Natural killer cell (primary cell): ENCODE data around the gene TDRD6. TPM values are rescaled to one million over a fixed set of nuclear protein-coding genes. Genes with fewer than 3 reads are reported as not detected.

ENCODE experiments used
- ATAC-seq, 3 donors: fragments of 150-1000 bp in 2 of 3; fragments of 200-7000 bp in 1 of 3; cut with Tn5 transposase; 1 replicate in 1 of 3; 2 replicates in 2 of 3; pipeline ENCODE4 v1.10.0; 2021; ENCODE audit warnings: mild to moderate bottlenecking in 2 of 3, moderate library complexity in 2 of 3
- DNase-seq, 2 donors: peaks; one replicate each; pipeline versions ENCODE4 v3.0.0 to v3.0.0-alpha.2; 2013 to 2021; ENCODE audit warnings: mixed read lengths in 1 of 2
- H3K27ac ChIP-seq: one replicate; pipeline ENCODE4 v1.5.1; 2013; ENCODE audit warnings: mild to moderate bottlenecking, low read length
- H3K27me3 ChIP-seq: one replicate; pipeline ENCODE4 v1.6.1; 2013; ENCODE audit warnings: low read length; ENCODE audit not compliant: control insufficient read depth, insufficient read depth
- H3K36me3 ChIP-seq: one replicate; pipeline ENCODE4 v1.6.1; 2013; ENCODE audit warnings: low read length; ENCODE audit not compliant: control insufficient read depth, insufficient read depth
- H3K4me1 ChIP-seq: one replicate; pipeline ENCODE4 v1.6.1; 2013; ENCODE audit warnings: low read length; ENCODE audit not compliant: control insufficient read depth, insufficient read depth
- H3K4me3 ChIP-seq: one replicate; pipeline ENCODE4 v1.5.1; 2013; ENCODE audit warnings: low read length
- H3K9me3 ChIP-seq: one replicate; pipeline ENCODE4 v1.6.1; 2013; ENCODE audit warnings: low read length; ENCODE audit not compliant: control insufficient read depth, insufficient read depth
- H3K27ac Mint-ChIP-seq, 2 donors: one replicate each; pipeline ENCODE4 v1.8.0; 2022; ENCODE audit warnings: mild to moderate bottlenecking in 2 of 2, mixed read lengths in 2 of 2, moderate library complexity in 1 of 2
- H3K27me3 Mint-ChIP-seq, 2 donors: one replicate each; pipeline ENCODE4 v1.8.0; 2022; ENCODE audit warnings: low read depth in 2 of 2, mixed read lengths in 2 of 2
- H3K36me3 Mint-ChIP-seq: one replicate; pipeline ENCODE4 v1.8.0; 2022; ENCODE audit warnings: mixed read lengths
- H3K4me1 Mint-ChIP-seq, 2 donors: one replicate each; pipeline ENCODE4 v1.8.0; 2022; ENCODE audit warnings: mixed read lengths in 2 of 2
- H3K4me3 Mint-ChIP-seq: one replicate; pipeline ENCODE4 v1.8.0; 2022; ENCODE audit warnings: mild to moderate bottlenecking, moderate library complexity, mixed read lengths
- H3K9me3 Mint-ChIP-seq, 2 donors: one replicate each; pipeline ENCODE4 v1.8.0; 2022; ENCODE audit warnings: mixed read lengths in 2 of 2
- WGBS: methylation state at CpG from one replicate; pipeline ENCODE4 v1.1.7; 2013; ENCODE audit warnings: missing lambda C conversion rate; ENCODE audit not compliant: insufficient coverage; 5-methylcytosine and 5-hydroxymethylcytosine counted together
- intact Hi-C: fragments of 100-400 bp; cut with micrococcal nuclease; formaldehyde crosslinking; loops from one replicate; pipeline ENCODE4 v1.14.2; 2022
- total RNA-seq, 4 donors: library from RNA; stranded (reverse); fragments of 120-200 nt in 1 of 4; gene quantifications; one replicate each; pipeline versions ENCODE4 v1.2.3 to v1.2.4, GENCODE V29; 2013 to 2022
- TF ChIP-seq, protein P1 (sequence below): fragments of 200-600 bp; IDR thresholded peaks from one replicate; pipeline ENCODE4 v1.8.0; 2022; ENCODE audit warnings: antibody characterized with exemption

The TDRD6 gene
- total RNA-seq, 3 donors from 2014 or later (not counting 1 experiment from before 2014, with no cell fraction given): not detected

DNA sequence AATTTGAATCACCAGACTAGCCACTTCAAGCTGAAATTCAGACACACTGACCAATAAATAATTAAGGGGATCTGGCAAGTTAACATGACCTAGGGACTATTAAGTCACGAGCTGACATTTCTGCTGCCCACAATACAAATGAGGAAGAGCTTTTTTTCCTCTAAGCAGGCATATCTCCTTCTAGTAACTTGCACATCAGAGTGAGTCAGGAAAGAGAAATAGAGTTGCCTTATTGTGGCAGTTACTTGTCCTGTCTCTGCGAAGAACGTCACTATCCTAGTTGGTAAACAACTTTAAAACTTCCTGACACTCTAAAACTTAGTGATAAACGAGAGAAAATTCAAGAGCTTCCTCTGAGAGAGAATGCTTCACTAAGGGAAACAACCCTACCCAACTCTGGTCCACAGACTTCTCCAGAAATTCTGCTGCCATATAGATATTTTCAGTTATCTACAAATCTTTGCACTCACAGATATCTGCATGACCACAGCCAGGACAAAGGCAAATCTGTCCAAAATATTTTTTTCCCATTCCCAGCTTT lies 43.3 kb downstream of the TDRD6 start:
- H3K27me3 Mint-ChIP-seq: peaks cover 35 to 68% of the 10 kb centered on the region in 2 donors
- no peak overlapping the region for H3K4me3 ChIP-seq
- no peak for ATAC-seq

DNA sequence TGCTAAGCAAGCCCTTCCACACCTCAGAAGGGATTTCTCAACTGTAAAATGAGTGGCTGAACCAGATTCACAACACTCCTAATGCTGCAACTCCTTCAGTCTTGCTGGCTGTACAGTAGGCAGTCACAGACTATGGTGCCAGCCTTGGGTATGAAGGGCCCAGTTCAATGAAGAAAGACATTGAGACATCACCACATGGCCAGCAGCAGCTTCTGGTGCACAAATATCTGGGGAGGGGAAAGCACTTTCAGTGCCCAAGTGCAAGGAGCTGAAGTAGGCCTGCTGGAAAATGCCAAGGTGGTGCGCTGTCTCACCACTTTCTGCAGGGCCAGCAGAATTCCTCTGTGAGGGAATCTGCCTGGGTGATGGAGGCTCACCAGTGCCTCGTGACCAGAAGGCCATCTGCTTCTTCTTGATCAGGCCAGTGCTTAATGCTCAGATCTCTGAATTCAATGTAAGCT lies 45.7 kb downstream of the TDRD6 start:
- H3K4me1 ChIP-seq: no peaks in the 10 kb centered on the region
- peaks cover 13% of the 10 kb centered on the region for H3K27me3 ChIP-seq
- DNase-seq: no peak
- intact Hi-C loops: no loop called here
- no peak overlapping the region for H3K27ac ChIP-seq
- ATAC-seq: no peak
- peaks cover 45 to 82% of the 10 kb centered on the region in 2 donors for H3K27me3 Mint-ChIP-seq
- no peak overlapping the region for H3K4me3 Mint-ChIP-seq
- H3K27ac Mint-ChIP-seq: no peak overlapping the region
- no peaks in the 10 kb centered on the region for H3K36me3 ChIP-seq
- H3K9me3 Mint-ChIP-seq: no peaks in the 10 kb centered on the region
- no peaks in the 10 kb centered on the region for H3K9me3 ChIP-seq
- WGBS: 86% methylated on average over 2 of the region's 2 CpGs
- no peaks in the 10 kb centered on the region for H3K36me3 Mint-ChIP-seq
- TF ChIP-seq, protein P1, sequence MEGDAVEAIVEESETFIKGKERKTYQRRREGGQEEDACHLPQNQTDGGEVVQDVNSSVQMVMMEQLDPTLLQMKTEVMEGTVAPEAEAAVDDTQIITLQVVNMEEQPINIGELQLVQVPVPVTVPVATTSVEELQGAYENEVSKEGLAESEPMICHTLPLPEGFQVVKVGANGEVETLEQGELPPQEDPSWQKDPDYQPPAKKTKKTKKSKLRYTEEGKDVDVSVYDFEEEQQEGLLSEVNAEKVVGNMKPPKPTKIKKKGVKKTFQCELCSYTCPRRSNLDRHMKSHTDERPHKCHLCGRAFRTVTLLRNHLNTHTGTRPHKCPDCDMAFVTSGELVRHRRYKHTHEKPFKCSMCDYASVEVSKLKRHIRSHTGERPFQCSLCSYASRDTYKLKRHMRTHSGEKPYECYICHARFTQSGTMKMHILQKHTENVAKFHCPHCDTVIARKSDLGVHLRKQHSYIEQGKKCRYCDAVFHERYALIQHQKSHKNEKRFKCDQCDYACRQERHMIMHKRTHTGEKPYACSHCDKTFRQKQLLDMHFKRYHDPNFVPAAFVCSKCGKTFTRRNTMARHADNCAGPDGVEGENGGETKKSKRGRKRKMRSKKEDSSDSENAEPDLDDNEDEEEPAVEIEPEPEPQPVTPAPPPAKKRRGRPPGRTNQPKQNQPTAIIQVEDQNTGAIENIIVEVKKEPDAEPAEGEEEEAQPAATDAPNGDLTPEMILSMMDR: no peak
- H3K4me3 ChIP-seq: no peak overlapping the region
- H3K4me1 Mint-ChIP-seq: no peaks in the 10 kb centered on the region

More for the DNA sequence above, 43.3 kb downstream of the TDRD6 start:
- H3K4me1 ChIP-seq: no peaks in the 10 kb centered on the region
- no peaks in the 10 kb centered on the region for H3K36me3 Mint-ChIP-seq
- intact Hi-C loops: no loop called here
- DNase-seq: no peak
- H3K27ac Mint-ChIP-seq: no peak overlapping the region
- H3K27ac ChIP-seq: no peak overlapping the region
- WGBS: 8% methylated on average over 2 of the region's 4 CpGs
- H3K9me3 ChIP-seq: no peaks in the 10 kb centered on the region
- no peaks in the 10 kb centered on the region for H3K36me3 ChIP-seq
- peaks cover 6% of the 10 kb centered on the region for H3K27me3 ChIP-seq
- no peaks in the 10 kb centered on the region for H3K4me1 Mint-ChIP-seq
- TF ChIP-seq, protein P1: no peak
- H3K4me3 Mint-ChIP-seq: no peak overlapping the region
- H3K9me3 Mint-ChIP-seq: no peaks in the 10 kb centered on the region

DNA sequence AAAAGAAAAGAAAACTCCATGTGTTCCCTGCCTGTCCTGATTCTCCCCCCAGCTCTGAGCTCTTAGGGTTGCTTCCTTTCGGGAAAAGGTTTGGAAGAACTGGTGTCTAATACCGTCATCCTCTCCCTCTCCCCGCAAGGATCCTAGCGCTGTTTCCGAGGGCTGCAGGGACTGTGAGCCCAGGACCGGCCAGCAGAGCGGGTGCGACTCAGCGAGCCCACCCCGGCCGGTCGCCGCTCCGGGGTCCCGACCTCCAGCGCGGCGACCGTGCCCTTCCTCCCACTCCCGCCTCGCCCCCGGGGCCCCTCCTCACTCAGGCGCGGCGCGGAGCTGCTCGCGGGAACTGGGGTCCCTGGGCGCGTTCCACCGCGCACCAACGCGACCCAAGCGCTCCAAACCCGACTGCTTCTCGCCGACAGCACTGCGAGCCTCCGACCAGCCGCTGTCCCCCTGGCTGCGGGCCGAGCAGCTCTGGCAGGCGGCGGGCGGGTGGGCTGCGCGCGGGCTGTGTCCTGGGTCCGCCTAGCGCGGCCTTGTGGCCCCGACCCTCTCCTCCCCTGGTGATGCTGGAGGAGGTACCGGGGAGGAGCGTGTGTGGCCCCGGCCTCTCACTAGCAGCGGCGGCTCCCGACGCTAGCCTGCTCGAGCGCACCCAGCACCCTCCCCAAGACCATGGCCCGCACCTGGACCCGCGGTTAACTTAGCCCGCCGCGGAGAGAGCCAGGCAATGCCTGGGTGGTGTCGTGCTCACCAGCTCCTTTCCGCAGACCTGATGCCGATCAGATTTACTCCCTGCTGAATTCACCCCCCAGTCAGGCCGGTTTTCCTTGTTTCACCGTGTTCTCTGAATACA lies 47.4 kb downstream of the TDRD6 start, which contains the start of gene PLA2G7:
PLA2G7 (minus strand) TSS at position 509 of the 853 bp plus-strand sequence. CDS start 12,484 bp downstream, outside the sequence.
- TF ChIP-seq, protein P1: no peak
- Histone ChIP-seq H3K27ac (no peak within 1 kb of the TSS), H3K27me3 (peaks cover 13% of the 10 kb centered on the region), H3K36me3 (no peaks in the 10 kb centered on the region), H3K4me3 (no peak within 1 kb of the TSS), H3K4me1 (no peaks in the 10 kb centered on the region), H3K9me3 (no peaks in the 10 kb centered on the region)
- Mint-ChIP-seq H3K4me1 (no peaks in the 10 kb centered on the region), H3K27ac (no peak within 1 kb of the TSS), H3K36me3 (no peaks in the 10 kb centered on the region), H3K4me3 (no peak within 1 kb of the TSS), H3K27me3 (peaks cover 45 to 75% of the 10 kb centered on the region in 2 donors), H3K9me3 (no peaks in the 10 kb centered on the region)
- no peak for DNase-seq
- ATAC-seq: no peak
- 2% methylated on average over 73 of the region's 73 CpGs for WGBS
- intact Hi-C loops: no loop called here
